Right lobe of liver (tissue), 4 donors: Measurements from ENCODE around the gene EXOC3L1.

Experiments
- POLR2A ChIP-seq: fragments of 450-650 bp; IDR thresholded peaks from one replicate; pipeline ENCODE4 v1.6.1; 2017; ENCODE audit warnings: antibody characterized with exemption, mild to moderate bottlenecking
- TF ChIP-seq, protein P1 (sequence below), 4 donors: fragments of 200-600 bp in 3 of 4; fragments of 450-650 bp in 1 of 4; IDR thresholded peaks; one replicate each; pipeline versions ENCODE4 v1.5.1 to v1.8.0; 2016 to 2022; ENCODE audit warnings: antibody characterized with exemption in 4 of 4, mild to moderate bottlenecking in 2 of 4
- donor health status: DM: no; HTN: no; CAD: no.
- donor health status: DM: no; HTN: no; CAD: no.
- donor health status: DM: no; HTN: yes; CAD: no.

DNA sequence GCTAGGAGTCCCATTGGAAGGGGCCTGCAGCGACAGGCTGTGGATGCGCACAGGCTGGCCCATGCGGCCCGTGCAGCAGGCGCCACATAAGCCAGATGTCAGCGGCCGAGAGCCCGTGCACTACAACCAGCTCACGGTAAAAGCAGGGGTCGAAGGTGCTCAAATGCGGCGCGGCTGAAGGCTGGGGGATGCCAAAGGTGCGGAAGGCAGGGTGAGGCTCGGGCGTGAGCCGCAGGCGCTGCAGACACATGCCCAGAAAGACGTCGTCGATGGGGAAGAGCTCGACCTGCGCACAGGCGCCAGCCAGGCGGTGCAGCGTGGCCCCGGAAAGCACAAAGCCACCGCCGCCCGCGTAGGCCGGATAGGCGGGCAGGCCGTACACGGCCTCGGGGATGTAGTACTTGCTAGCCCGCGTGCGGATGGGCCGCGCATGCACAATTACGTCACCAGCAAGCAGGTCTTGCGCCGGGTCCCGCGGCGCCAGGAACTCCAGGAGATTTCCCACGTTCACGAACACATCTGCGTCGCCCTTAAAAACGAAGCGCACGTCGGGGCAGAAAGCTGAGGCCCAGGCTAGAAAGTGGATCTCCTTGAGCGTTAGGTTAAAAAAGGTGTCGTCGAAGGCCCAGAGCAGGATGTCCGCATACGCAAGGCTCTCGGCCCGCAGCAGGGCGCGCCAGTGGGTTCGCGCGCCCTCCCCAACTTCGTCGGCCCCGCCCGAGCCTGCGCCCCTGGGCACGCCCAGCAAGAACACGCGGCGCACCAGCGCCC, 40.5 kb downstream of the EXOC3L1 start:
- TF ChIP-seq, protein P1, sequence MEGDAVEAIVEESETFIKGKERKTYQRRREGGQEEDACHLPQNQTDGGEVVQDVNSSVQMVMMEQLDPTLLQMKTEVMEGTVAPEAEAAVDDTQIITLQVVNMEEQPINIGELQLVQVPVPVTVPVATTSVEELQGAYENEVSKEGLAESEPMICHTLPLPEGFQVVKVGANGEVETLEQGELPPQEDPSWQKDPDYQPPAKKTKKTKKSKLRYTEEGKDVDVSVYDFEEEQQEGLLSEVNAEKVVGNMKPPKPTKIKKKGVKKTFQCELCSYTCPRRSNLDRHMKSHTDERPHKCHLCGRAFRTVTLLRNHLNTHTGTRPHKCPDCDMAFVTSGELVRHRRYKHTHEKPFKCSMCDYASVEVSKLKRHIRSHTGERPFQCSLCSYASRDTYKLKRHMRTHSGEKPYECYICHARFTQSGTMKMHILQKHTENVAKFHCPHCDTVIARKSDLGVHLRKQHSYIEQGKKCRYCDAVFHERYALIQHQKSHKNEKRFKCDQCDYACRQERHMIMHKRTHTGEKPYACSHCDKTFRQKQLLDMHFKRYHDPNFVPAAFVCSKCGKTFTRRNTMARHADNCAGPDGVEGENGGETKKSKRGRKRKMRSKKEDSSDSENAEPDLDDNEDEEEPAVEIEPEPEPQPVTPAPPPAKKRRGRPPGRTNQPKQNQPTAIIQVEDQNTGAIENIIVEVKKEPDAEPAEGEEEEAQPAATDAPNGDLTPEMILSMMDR (IDR thresholded peaks at IDR 0.05): no peak
- TF ChIP-seq POLR2A: no peak
